H9 (cell line): ENCODE measurements around the gene CACNA1A. TPM values are rescaled to one million over a fixed set of nuclear protein-coding genes. Genes with fewer than 3 reads are reported as not detected.
"Not testable (repeated sequence)": the region's sequence is repeated elsewhere in the genome, so short reads cannot be mapped to it uniquely, and the experiment has no call there.

Source experiments
- DNase-seq: peaks from one replicate; pipeline ENCODE4 v3.0.0-alpha.2; 2017
- H2AFZ ChIP-seq: one replicate; pipeline ENCODE4 v1.6.1; 2013; ENCODE audit warnings: mild to moderate bottlenecking, low read length, control low read depth, moderate library complexity
- H2AK5ac ChIP-seq: 2 replicates; pipeline ENCODE4 v1.6.1; 2013; ENCODE audit warnings: low read length, control low read depth, mixed read lengths; ENCODE audit not compliant: insufficient read length
- H2BK120ac ChIP-seq: one replicate; pipeline ENCODE4 v1.6.1; 2013; ENCODE audit warnings: low read depth, mild to moderate bottlenecking, low read length, control low read depth, inconsistent platforms; ENCODE audit not compliant: poor library complexity, severe bottlenecking
- H2BK12ac ChIP-seq: 2 replicates; pipeline ENCODE4 v1.6.1; 2013; ENCODE audit warnings: low read length, control low read depth, mixed read lengths, low read depth; ENCODE audit not compliant: insufficient read length
- H2BK15ac ChIP-seq: 2 replicates; pipeline ENCODE4 v1.6.1; 2013; ENCODE audit warnings: low read depth, low read length, control low read depth
- H2BK20ac ChIP-seq: one replicate; pipeline ENCODE4 v1.6.1; 2013; ENCODE audit warnings: low read depth, mild to moderate bottlenecking, low read length, control low read depth, inconsistent platforms; ENCODE audit not compliant: poor library complexity, severe bottlenecking
- H2BK5ac ChIP-seq: 2 replicates; pipeline ENCODE4 v1.6.1; 2013; ENCODE audit warnings: low read length, control low read depth, mixed read lengths; ENCODE audit not compliant: insufficient read length
- H3K14ac ChIP-seq: 2 replicates; pipeline ENCODE4 v1.6.1; 2013; ENCODE audit warnings: low read length, control low read depth; ENCODE audit not compliant: insufficient read depth
- H3K18ac ChIP-seq: 2 replicates; pipeline ENCODE4 v1.6.1; 2013; ENCODE audit warnings: low read depth, mild to moderate bottlenecking, mixed read lengths, low read length, control low read depth; ENCODE audit not compliant: insufficient read length
- H3K23ac ChIP-seq: 2 replicates; pipeline ENCODE4 v1.6.1; 2013; ENCODE audit warnings: low read length, control low read depth, mixed read lengths, low read depth; ENCODE audit not compliant: insufficient read length
- H3K23me2 ChIP-seq: 2 replicates; pipeline ENCODE4 v1.6.1; 2013; ENCODE audit warnings: low read depth, mild to moderate bottlenecking, mixed read lengths, low read length, control low read depth; ENCODE audit not compliant: insufficient read length, poor library complexity, severe bottlenecking
- H3K27ac ChIP-seq: 2 replicates; pipeline ENCODE4 v1.5.1; 2013; ENCODE audit warnings: low read length, control low read depth, mixed read lengths, low read depth; ENCODE audit not compliant: insufficient read length
- H3K27me3 ChIP-seq: 2 replicates; pipeline ENCODE4 v1.6.1; 2013; ENCODE audit warnings: low read length, control low read depth, inconsistent platforms; ENCODE audit not compliant: insufficient read depth
- H3K4ac ChIP-seq: 2 replicates; pipeline ENCODE4 v1.6.1; 2013; ENCODE audit warnings: low read depth, mild to moderate bottlenecking, control low read depth, inconsistent platforms, low read length, moderate library complexity
- H3K4me1 ChIP-seq: 2 replicates; pipeline ENCODE4 v1.6.1; 2013; ENCODE audit warnings: low read length, control low read depth, inconsistent platforms; ENCODE audit not compliant: insufficient read depth
- H3K4me2 ChIP-seq: 2 replicates; pipeline ENCODE4 v1.6.1; 2013; ENCODE audit warnings: low read length, control low read depth, mixed read lengths; ENCODE audit not compliant: insufficient read length, insufficient read depth
- H3K56ac ChIP-seq: 2 replicates; pipeline ENCODE4 v1.6.1; 2013; ENCODE audit warnings: low read depth, mild to moderate bottlenecking, mixed read lengths, low read length, control low read depth; ENCODE audit not compliant: insufficient read length
- H3K79me1 ChIP-seq: 2 replicates; pipeline ENCODE4 v1.6.1; 2013; ENCODE audit warnings: low read depth, mild to moderate bottlenecking, moderate library complexity, low read length, control low read depth, inconsistent platforms; ENCODE audit not compliant: insufficient read depth, poor library complexity, severe bottlenecking
- H3K79me2 ChIP-seq: 2 replicates; pipeline ENCODE4 v1.6.1; 2013; ENCODE audit warnings: low read length, control low read depth, inconsistent platforms; ENCODE audit not compliant: insufficient read depth
- H3K9ac ChIP-seq: 2 replicates; pipeline ENCODE4 v1.6.1; 2013; ENCODE audit warnings: low read length, control low read depth, mixed read lengths; ENCODE audit not compliant: insufficient read length; ENCODE audit errors: extremely low read depth
- H3K9me3 ChIP-seq: one replicate; pipeline ENCODE4 v1.6.1; 2013; ENCODE audit warnings: low read depth, low read length, inconsistent platforms; ENCODE audit not compliant: control insufficient read depth
- H3T11ph ChIP-seq: one replicate; pipeline ENCODE4 v1.6.1; 2013; ENCODE audit warnings: mild to moderate bottlenecking, low read length, control low read depth, inconsistent platforms
- H4K20me1 ChIP-seq: one replicate; pipeline ENCODE4 v1.6.1; 2013; ENCODE audit not compliant: control insufficient read depth, insufficient read length, insufficient read depth
- H4K5ac ChIP-seq: 2 replicates; pipeline ENCODE4 v1.6.1; 2013; ENCODE audit warnings: low read depth, mild to moderate bottlenecking, mixed read lengths, low read length, control low read depth; ENCODE audit not compliant: insufficient read length
- H4K8ac ChIP-seq: replicated peaks from 2 replicates; pipeline ENCODE4 v1.6.1; 2013; ENCODE audit warnings: low read length, control low read depth, mixed read lengths, low read depth; ENCODE audit not compliant: insufficient read length
- H4K91ac ChIP-seq: 2 replicates; pipeline ENCODE4 v1.6.1; 2013; ENCODE audit warnings: low read depth, mild to moderate bottlenecking, moderate library complexity, mixed read lengths, low read length, control low read depth; ENCODE audit not compliant: insufficient read length
- H3K27ac Mint-ChIP-seq, 3 experiments: 2 replicates in 2 of 3; 3 replicates in 1 of 3; pipeline ENCODE4 v1.8.0; 2020 to 2021; ENCODE audit warnings: mixed read lengths in 3 of 3, mild to moderate bottlenecking in 1 of 3, moderate library complexity in 1 of 3
- H3K27me3 Mint-ChIP-seq: 2 replicates; pipeline ENCODE4 v1.8.0; 2021; ENCODE audit warnings: low read depth, mild to moderate bottlenecking, moderate library complexity, mixed read lengths
- H3K36me3 Mint-ChIP-seq, 3 experiments: 2 replicates in 2 of 3; 3 replicates in 1 of 3; pipeline ENCODE4 v1.8.0; 2020 to 2021; ENCODE audit warnings: low read depth in 3 of 3, mixed read lengths in 3 of 3; ENCODE audit not compliant: insufficient read depth in 1 of 3
- H3K4me1 Mint-ChIP-seq, 2 experiments: 2 replicates each; pipeline ENCODE4 v1.8.0; 2020; ENCODE audit warnings: mixed read lengths in 2 of 2
- H3K4me3 Mint-ChIP-seq, 2 experiments: 2 replicates in 1 of 2; 3 replicates in 1 of 2; pipeline ENCODE4 v1.8.0; 2020 to 2021; ENCODE audit warnings: mild to moderate bottlenecking in 2 of 2, mixed read lengths in 2 of 2, moderate library complexity in 1 of 2
- H3K9me3 Mint-ChIP-seq, 2 experiments: 2 replicates in 1 of 2; 3 replicates in 1 of 2; pipeline ENCODE4 v1.8.0; 2020; ENCODE audit warnings: mild to moderate bottlenecking in 2 of 2, mixed read lengths in 2 of 2, moderate library complexity in 1 of 2
- CTCF ChIP-seq: fragments of 200-600 bp; sonication (generic); conservative IDR thresholded peaks from 3 replicates; pipeline ENCODE4 v1.8.0; 2021; ENCODE audit warnings: antibody characterized with exemption, mild to moderate bottlenecking
- WGBS: extraction: QIAGEN DNeasy Blood & Tissue Kit; methylation state at CpG from one replicate; pipeline ENCODE4 v1.1.7; 2013; ENCODE audit warnings: missing lambda C conversion rate, low lambda C conversion rate, mixed read lengths; ENCODE audit not compliant: insufficient read length; ENCODE audit errors: extremely low coverage; 5-methylcytosine and 5-hydroxymethylcytosine counted together
- total RNA-seq: library from RNA; stranded (reverse); gene quantifications from 2 replicates; pipeline ENCODE4 v1.2.1, GENCODE V29; 2021

The CACNA1A gene
- total RNA-seq, 1 experiment from 2014 or later: 8.0 TPM

GRCh38 chr19:13181747-13182388, 324.4 kb downstream of the CACNA1A start:
- Histone ChIP-seq H2AFZ (no peak overlapping the region), H3K9ac (no peak overlapping the region), H3K79me1 (no peaks in the 10 kb centered on the region), H2BK120ac (no peak overlapping the region), H2BK15ac (no peak overlapping the region), H3K4me2 (no peak overlapping the region), H2AK5ac (no peak overlapping the region), H3T11ph (no peak overlapping the region), H4K20me1 (no peaks in the 10 kb centered on the region), H3K27me3 (no peaks in the 10 kb centered on the region), H2BK12ac (no peak overlapping the region), H4K5ac (no peak overlapping the region), H3K14ac (peak overlapping the region; percentile 49; the same call in 1 of the 2 replicates), H3K79me2 (no peaks in the 10 kb centered on the region), H3K23me2 (no peaks in the 10 kb centered on the region), H4K8ac (peak overlapping the region; percentile 24), H3K4me1 (no peaks in the 10 kb centered on the region), H2BK5ac (no peak overlapping the region), H3K23ac (no peak overlapping the region), H2BK20ac (no peak overlapping the region), H3K4ac (no peak overlapping the region), H4K91ac (no peak overlapping the region), H3K9me3 (no peaks in the 10 kb centered on the region), H3K27ac (no peak overlapping the region), H3K56ac (no peak overlapping the region), H3K18ac (no peak overlapping the region)
- peaks cover 2% of the 10 kb centered on the region for H3K27me3 Mint-ChIP-seq
- peaks cover 0 to 4% (median 3%) of the 10 kb centered on the region in 3 experiments; a peak in 3 of 7 replicates for H3K36me3 Mint-ChIP-seq
- no CpG with 5 or more reads among the region's 16 CpGs for WGBS
- DNase-seq: no peak
- 0 out of 4 replicates have a peak, but pooled peaks cover 0 to 3% of the 10 kb centered on the region in 2 experiments for H3K4me1 Mint-ChIP-seq
- H3K27ac Mint-ChIP-seq: peak overlapping the region; percentile 72 to 86 (median 77); a peak in 3 of 7 replicates
- no peak overlapping the region for H3K4me3 Mint-ChIP-seq
- no peak for TF ChIP-seq CTCF
- no peaks in the 10 kb centered on the region for H3K9me3 Mint-ChIP-seq

DNA sequence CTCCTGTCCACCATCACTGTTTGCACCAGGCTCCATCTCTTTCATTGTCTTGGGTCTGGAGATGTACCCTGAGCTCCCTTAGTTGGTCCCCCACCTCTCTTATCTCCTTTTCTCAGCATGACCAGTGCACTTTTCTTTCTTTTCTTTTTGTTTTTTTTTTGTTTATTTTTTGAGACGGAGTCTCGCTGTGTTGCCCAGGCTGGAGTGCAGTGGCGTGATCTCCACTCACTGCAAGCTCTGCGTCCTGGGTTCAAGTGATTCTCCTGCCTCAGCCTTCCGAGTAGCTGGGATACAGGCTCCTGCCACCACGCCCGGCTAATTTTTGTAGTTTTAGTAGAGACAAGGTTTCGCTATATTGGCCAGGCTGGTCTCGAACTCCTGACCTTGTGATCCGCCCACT, 328.0 kb downstream of the CACNA1A start:
- not testable (repeated sequence) for H4K91ac ChIP-seq, H3K4ac ChIP-seq, H3K56ac ChIP-seq, H2AK5ac ChIP-seq, H3K4me2 ChIP-seq, H3K14ac ChIP-seq, H3K27ac ChIP-seq, H2BK15ac ChIP-seq, H2BK20ac ChIP-seq, H3K36me3 Mint-ChIP-seq, H3K27me3 Mint-ChIP-seq, H4K5ac ChIP-seq, H3K4me3 Mint-ChIP-seq, H2BK12ac ChIP-seq, H3K9me3 ChIP-seq, H3K79me1 ChIP-seq, H3T11ph ChIP-seq, H3K4me1 Mint-ChIP-seq, H3K23ac ChIP-seq, DNase-seq, H3K18ac ChIP-seq, H2BK5ac ChIP-seq, H2AFZ ChIP-seq, H3K4me1 ChIP-seq, H3K9me3 Mint-ChIP-seq, H3K79me2 ChIP-seq, H4K20me1 ChIP-seq, H3K9ac ChIP-seq, H3K23me2 ChIP-seq, H2BK120ac ChIP-seq, H3K27ac Mint-ChIP-seq, H4K8ac ChIP-seq, H3K27me3 ChIP-seq
- no CpG with 5 or more reads among the region's 10 CpGs for WGBS
